ENCODE data around the gene RD3L.
"Not testable (repeated sequence)": the region's sequence is repeated elsewhere in the genome, so short reads cannot be mapped to it uniquely, and the experiment has no call there.

DNA sequence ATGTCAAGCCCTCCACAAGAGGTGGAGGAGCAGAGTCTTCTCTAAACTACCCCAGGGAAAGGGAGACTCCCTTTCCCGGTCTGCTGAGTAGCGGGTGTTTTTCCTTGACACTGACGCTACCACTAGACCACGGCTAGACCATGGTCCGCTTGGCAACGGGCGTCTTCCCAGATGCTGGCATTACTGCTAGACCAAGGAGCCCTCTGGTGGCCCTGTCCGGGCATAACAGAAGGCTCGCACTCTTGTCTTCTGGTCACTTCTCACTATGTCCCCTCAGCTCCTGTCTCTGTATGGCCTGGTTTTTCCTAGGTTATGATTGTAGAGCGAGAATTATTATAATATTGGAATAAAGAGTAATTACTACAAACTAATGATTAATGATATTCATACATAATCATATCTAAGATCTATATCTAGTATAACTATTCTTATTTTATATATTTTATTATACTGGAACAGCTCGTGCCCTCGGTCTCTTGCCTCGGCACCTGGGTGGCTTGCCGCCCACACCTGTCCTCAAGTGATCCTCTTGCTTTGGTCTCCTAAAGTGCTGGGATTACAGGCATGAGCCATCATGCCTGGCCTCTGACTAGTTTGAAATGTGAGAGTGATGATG lies 38.4 kb upstream of the RD3L start:
- TF ChIP-seq RBM22 (IDR thresholded peaks at IDR 0.05; ENCODE audit: low read depth, low read length, poor library complexity, severe bottlenecking); TEAD4 (IDR thresholded peaks at IDR 0.05; ENCODE audit: low read length); TEAD4 (CRISPR knock-in tag; IDR thresholded peaks at IDR 0.05; ENCODE audit: borderline replicate concordance); U2AF2 (optimal IDR thresholded peaks at IDR 0.05; ENCODE audit: low read depth, low read length); KLF16 (IDR thresholded peaks at IDR 0.05); POLR2A (conservative IDR thresholded peaks at IDR 0.05); MTF1 (CRISPR knock-in tag; IDR thresholded peaks at IDR 0.05; ENCODE audit: borderline replicate concordance): not testable (repeated sequence)
